C4-2B (cell line): ENCODE measurements around the gene TANC1.

ENCODE experiments used
- H3K27ac ChIP-seq: fragments of 450-650 bp; 2 replicates; pipeline ENCODE4 v1.5.1; 2017
- CTCF ChIP-seq: fragments of 450-650 bp; conservative IDR thresholded peaks from 2 replicates; pipeline ENCODE4 v1.5.1; 2017; ENCODE audit warnings: mild to moderate bottlenecking
- ZFX ChIP-seq: fragments of 450-650 bp; IDR thresholded peaks from 2 replicates; pipeline ENCODE4 v1.6.1; 2017

Gene TANC1

GRCh38 chr2:159153951-159154350, 185.5 kb downstream of the TANC1 start:
- H3K27ac ChIP-seq = no peak overlapping the region
- no peak for TF ChIP-seq ZFX

GRCh38 chr2:159154366-159154765, 185.9 kb downstream of the TANC1 start:
- no peak overlapping the region for H3K27ac ChIP-seq
- TF ChIP-seq CTCF = no peak
- no peak for TF ChIP-seq ZFX

GRCh38 chr2:159155320-159155719, 186.9 kb downstream of the TANC1 start:
- 0 out of 2 replicates have a peak overlapping the region, but pooled peaks have one; percentile 29 for H3K27ac ChIP-seq
- TF ChIP-seq CTCF (no peak), ZFX (no peak)

- TF ChIP-seq ZFX = no peak
- no peak for TF ChIP-seq CTCF
- no peak overlapping the region for H3K27ac ChIP-seq
Observed at GRCh38 chr2:159155791-159156190, 187.4 kb downstream of the TANC1 start.

- H3K27ac ChIP-seq = peak overlapping the region; percentile 2; the same call in 1 of the 2 replicates
- no peak for TF ChIP-seq CTCF
- no peak for TF ChIP-seq ZFX
Observed at GRCh38 chr2:159156834-159157233, 188.4 kb downstream of the TANC1 start.

GRCh38 chr2:159157361-159158209, 189.1 kb downstream of the TANC1 start:
- no peak for TF ChIP-seq ZFX
- TF ChIP-seq CTCF = no peak
- H3K27ac ChIP-seq = peak overlapping the region; percentile 2; the same call in 1 of the 2 replicates

- H3K27ac ChIP-seq = no peak overlapping the region
- TF ChIP-seq CTCF (no peak), ZFX (no peak)
Observed at GRCh38 chr2:159160412-159160811, 192.0 kb downstream of the TANC1 start.

GRCh38 chr2:159160954-159161353, 192.5 kb downstream of the TANC1 start:
- TF ChIP-seq ZFX = no peak
- TF ChIP-seq CTCF = no peak
- no peak overlapping the region for H3K27ac ChIP-seq
